CD4-positive, alpha-beta T cell treated with Interleukin-17A for 4 hours (primary cell): ENCODE measurements around the gene CPA1.

Experiments
- DNase-seq: peaks from one replicate; pipeline ENCODE4 v3.0.0-alpha.2; 2020; ENCODE audit warnings: mixed read lengths

CPA1 gene

GRCh38 chr7:130397051-130397757 is 16.9 kb downstream of the CPA1 start:
- no peak for DNase-seq

- DNase-seq = no peak
Observed at GRCh38 chr7:130397758-130398073, 17.4 kb downstream of the CPA1 start.

DNA sequence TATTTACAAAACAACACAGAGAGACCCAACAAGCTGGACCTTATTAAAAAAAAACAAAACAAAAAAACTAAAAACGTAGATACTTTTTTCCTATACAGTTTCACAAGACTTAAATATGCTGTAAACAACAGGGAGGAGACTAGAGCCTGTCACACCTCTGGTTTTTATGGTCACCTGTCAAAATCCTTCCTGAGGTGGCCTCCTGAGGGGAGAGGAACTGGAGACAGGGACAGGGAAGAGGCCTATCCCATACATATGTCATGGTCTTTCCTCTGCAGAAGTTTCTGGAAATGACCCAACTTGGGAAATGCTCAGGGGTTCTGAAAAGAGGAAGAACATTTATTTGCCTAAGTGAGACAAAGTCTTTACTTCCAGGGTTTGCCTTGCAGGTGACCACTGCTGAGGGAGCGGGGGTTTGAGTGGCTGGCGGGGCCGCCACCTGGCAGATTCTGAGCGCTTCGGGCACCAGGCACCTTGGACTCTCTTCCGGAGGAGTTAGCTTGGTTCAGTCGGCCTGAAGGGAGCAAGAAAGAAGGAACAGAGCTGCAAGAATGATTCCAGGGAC is 18.3 kb downstream of the CPA1 start:
- DNase-seq = no peak

- DNase-seq = no peak
Observed at GRCh38 chr7:130400120-130400572, 19.9 kb downstream of the CPA1 start.

GRCh38 chr7:130401101-130401500 is 20.8 kb downstream of the CPA1 start:
- DNase-seq = no peak

DNA sequence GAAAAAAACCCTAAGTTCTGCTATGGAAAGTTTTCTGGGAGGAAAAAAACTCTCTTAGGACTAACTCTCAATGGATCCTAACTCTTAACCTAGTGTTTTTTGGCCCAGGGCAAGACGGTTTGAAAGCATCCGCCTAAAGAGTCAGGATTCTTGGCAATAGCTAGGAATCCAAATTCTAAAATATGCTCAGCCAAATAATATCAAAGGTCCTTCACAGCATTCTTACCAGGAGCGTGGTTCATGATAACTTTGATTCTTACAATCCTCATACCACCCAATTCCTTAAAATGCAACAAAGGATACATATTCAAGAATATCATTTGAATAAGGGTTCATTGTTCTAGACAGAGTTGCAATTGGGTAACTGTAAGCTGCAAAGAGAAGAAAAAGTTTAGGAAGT is 21.3 kb downstream of the CPA1 start:
- DNase-seq = no peak

- no peak for DNase-seq
Observed at GRCh38 chr7:130405003-130405402, 24.7 kb downstream of the CPA1 start.

- no peak for DNase-seq
Observed at GRCh38 chr7:130409067-130409711, 28.9 kb downstream of the CPA1 start.

GRCh38 chr7:130409712-130410072 is 29.4 kb downstream of the CPA1 start:
- no peak for DNase-seq

DNA sequence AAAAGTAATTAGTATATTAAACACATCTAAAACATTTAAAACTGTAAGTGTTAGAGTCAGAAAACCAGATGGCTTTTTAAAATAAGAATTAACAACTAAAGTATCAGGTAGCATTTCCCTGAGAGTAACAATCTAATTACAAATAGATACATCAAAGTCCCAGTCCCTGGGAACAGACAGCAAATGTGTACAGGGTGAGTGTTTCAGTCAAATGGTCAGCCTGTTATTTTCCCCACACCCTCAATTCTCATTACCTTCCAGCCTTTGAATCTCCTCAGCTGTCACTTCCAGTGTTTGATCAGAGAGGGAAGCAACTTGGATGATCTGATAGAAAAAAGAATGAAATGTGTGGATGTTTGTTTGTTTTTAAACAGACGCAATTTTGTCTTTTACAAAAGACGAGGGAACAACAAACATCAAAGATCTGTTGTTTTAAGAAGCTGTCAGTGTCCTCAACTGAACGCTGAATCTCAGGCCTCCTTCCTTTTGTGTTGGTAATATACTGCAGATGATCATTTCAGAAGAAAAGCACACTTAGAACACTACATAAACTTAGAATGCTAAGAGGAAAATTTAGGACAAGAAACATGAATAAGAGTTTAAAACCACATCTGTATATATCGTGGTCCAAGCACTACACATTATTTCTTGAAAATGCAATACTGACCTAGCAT is 30.7 kb downstream of the CPA1 start:
- DNase-seq = no peak

DNA sequence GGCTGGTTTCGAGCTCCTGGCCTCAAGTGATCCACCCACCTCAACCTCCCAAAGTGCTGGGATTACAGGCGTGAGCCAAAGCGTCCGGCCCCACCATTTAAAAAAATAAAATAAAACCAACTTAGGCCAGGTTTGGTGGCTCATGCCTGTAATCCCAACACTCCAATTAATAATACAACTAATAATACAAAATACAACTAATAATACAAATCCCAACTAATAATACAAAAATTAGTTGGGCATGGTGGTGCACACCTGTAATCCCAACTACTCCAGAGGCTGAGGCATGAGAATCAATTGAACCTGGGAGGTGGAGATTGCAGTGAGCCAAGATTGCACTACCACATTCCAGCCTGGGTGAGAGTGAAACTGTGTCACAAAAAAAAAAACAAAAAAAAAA is 32.9 kb downstream of the CPA1 start:
- DNase-seq = no peak

DNA sequence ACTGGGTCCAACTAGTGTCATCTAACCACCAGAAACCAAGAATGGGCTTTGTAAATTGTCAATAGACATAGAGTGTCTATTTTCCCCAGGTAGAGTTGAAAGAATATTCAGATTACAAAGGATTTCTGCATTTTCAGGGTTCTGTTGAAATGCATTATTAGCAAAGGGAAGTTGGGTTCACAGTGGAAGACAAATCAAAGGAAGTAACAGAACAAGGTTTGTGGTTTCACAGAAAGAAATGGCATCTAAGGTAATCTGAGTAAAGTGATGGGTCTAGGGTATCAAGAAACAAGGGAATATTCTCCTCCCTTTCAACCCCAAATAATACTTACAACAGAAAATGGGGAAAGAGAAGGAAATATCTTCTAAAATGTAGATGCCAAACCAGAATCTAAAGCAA is 34.7 kb downstream of the CPA1 start:
- no peak for DNase-seq

- DNase-seq = peak; percentile 57
Observed at GRCh38 chr7:130417213-130417612, 36.9 kb downstream of the CPA1 start.

DNA sequence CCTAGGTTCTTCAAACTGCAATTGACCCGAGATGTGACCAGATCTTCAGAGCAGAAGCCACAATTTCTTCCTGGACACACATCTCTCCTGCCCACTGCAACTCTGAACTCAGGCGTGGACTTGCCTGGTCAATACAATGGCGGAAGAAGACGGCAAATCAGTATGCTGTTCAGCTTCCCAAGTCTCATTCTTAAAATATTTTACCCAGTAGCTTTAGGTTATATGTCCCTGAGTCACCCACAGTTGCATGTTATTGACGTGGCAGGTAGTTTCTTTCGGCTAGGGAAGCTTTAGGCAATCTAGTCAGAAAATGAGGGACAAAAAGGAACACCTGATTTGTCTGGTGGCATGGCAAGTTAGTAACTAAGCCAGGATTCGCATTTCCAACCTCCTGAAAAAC is 38.0 kb downstream of the CPA1 start:
- DNase-seq = no peak

GRCh38 chr7:130419658-130420057 is 39.4 kb downstream of the CPA1 start:
- peak; percentile 48 for DNase-seq

- DNase-seq = no peak
Observed at GRCh38 chr7:130420943-130421578, 40.8 kb downstream of the CPA1 start.

- DNase-seq = no peak
Observed at GRCh38 chr7:130421684-130422083, 41.4 kb downstream of the CPA1 start.

GRCh38 chr7:130423501-130424037 is 43.3 kb downstream of the CPA1 start:
- DNase-seq = no peak

DNA sequence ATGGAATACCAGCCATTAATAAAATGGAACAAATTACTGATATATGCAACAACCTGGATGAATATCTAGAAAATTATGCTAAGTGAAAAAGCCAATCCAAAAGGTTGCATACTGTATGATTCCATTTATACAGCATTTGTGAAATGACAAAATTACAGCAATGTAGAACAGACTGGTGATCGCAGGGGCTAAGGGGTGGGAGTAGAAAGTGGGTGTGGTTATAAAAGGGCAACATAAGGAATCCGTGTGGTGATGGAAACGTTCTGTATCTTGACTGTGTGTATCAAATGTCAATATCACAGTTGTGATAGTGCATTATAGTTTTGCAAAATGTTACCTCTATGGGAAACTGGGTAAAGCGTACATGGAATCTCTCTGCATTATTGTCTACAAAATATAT is 45.5 kb downstream of the CPA1 start:
- DNase-seq = no peak

- DNase-seq = no peak
Observed at GRCh38 chr7:130426564-130426963, 46.3 kb downstream of the CPA1 start.

DNA sequence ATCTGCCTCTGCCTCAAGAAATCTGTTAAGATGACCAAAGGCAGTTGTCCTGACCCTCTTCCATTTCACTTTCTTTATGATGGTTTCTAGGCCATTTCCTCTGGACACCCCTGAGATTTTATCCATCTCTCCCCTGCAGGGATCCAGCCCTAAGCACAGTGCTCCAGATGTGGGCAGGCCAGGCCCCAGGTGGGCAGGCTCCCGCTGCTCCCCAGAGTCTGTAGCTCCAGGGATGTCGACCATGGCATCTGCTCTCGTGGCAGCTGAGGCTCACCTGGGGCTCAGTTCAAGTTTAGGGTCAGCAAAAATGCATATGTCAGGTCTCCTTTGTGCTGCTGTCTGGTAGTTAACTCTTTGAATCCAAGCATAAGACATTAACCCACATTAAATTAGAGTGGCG is 48.7 kb downstream of the CPA1 start:
- no peak for DNase-seq

DNA sequence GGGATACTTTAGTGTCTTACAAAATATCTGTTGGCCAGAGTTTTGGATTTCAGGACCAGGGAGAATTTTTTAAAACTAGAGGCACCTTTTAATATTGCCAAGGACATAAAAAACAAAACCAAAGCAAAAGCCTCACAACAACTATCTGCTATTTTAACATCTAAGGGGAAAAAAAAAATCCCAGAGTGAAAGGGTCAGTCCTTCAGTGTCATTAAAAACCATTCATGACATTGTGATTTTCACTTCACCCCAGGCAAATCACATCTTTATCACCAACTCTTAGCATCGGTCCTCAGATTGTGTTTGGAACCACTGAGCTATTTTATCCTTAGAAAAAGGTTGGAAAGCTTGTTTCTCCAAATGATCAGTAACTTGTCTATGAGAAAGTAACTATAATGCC is 49.8 kb downstream of the CPA1 start:
- DNase-seq = no peak
